ENCODE measurements around the gene MPST.

DNA sequence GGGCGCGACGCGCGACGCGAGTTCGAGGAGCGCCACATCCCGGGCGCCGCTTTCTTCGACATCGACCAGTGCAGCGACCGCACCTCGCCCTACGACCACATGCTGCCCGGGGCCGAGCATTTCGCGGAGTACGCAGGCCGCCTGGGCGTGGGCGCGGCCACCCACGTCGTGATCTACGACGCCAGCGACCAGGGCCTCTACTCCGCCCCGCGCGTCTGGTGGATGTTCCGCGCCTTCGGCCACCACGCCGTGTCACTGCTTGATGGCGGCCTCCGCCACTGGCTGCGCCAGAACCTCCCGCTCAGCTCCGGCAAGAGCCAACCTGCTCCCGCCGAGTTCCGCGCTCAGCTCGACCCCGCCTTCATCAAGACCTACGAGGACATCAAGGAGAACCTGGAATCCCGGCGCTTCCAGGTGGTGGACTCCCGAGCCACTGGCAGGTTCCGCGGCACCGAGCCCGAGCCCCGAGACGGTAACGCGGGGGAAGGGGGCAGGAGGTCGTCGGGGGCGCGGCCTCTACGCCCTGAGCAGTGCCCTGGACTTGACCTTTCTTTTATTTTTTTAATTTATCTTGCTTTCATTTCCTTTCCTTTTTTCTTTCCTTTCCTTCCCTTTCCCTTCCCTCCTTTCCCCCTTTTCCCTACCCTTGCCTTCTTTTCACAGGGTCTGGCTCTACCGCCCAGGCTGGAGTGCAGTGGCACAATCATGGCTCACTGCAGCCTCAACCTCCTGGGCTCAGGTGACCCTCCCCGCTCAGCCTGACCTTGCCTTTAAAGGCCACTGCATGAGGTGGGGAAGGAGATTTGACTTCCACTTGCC lies 5.0 kb downstream of the MPST start:
- TF ChIP-seq POLR2A (IDR thresholded peaks at IDR 0.05) (no peak), EP300 (IDR thresholded peaks at IDR 0.05) (no peak)
- TF ChIP-seq, protein P1, sequence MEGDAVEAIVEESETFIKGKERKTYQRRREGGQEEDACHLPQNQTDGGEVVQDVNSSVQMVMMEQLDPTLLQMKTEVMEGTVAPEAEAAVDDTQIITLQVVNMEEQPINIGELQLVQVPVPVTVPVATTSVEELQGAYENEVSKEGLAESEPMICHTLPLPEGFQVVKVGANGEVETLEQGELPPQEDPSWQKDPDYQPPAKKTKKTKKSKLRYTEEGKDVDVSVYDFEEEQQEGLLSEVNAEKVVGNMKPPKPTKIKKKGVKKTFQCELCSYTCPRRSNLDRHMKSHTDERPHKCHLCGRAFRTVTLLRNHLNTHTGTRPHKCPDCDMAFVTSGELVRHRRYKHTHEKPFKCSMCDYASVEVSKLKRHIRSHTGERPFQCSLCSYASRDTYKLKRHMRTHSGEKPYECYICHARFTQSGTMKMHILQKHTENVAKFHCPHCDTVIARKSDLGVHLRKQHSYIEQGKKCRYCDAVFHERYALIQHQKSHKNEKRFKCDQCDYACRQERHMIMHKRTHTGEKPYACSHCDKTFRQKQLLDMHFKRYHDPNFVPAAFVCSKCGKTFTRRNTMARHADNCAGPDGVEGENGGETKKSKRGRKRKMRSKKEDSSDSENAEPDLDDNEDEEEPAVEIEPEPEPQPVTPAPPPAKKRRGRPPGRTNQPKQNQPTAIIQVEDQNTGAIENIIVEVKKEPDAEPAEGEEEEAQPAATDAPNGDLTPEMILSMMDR (IDR thresholded peaks at IDR 0.05): no peak
